ENCODE measurements around the gene SMARCA1. TPM values are rescaled to one million over a fixed set of nuclear protein-coding genes. Genes with fewer than 3 reads are reported as not detected.

The SMARCA1 gene
- total RNA-seq, 1 donor from 2014 or later: 123 TPM

DNA sequence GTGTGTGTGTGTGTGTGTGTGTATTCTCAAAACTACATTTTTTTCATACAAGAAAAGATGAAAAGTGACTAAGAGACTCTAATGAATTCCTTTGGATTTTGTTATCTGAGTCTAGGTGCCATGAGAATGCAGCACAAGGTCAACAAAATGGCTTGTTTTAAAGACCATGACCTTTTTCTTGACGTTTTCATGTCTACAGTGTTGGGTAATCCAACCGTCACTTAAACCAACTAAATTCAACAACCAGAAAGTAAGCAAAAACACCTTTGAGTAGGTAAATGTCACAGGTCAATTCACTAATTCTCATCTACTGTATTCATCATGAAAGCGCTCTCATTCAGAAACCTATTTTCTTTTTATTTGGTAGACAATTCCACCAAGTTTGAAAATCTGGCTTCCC is 3.1 kb downstream of the SMARCA1 start:
- no peak for TF ChIP-seq CTCF (IDR thresholded peaks at IDR 0.05)
- H3K4me3 Mint-ChIP-seq (ENCODE audit: unreplicated experiment): no peak overlapping the region
- H3K4me1 Mint-ChIP-seq (ENCODE audit: low read depth): peaks cover 44% of the 10 kb centered on the region

GRCh38 chrX:129516402-129516801 is 6.9 kb downstream of the SMARCA1 start:
- no peak for DNase-seq (ENCODE audit: low spot score)
- Mint-ChIP-seq H3K4me3 (ENCODE audit: unreplicated experiment) (no peak overlapping the region), H3K4me1 (ENCODE audit: low read depth) (peaks cover 45% of the 10 kb centered on the region), H3K27ac (ENCODE audit: unreplicated experiment) (no peak overlapping the region), H3K9me3 (ENCODE audit: low read depth) (no peaks in the 10 kb centered on the region), H3K27me3 (ENCODE audit: low read depth) (no peaks in the 10 kb centered on the region), H3K36me3 (ENCODE audit: low read depth) (peaks cover 14% of the 10 kb centered on the region)
- TF ChIP-seq CTCF (IDR thresholded peaks at IDR 0.05): no peak

More for the DNA sequence above, 3.1 kb downstream of the SMARCA1 start:
- Mint-ChIP-seq H3K27me3 (ENCODE audit: low read depth) (no peaks in the 10 kb centered on the region), H3K9me3 (ENCODE audit: low read depth) (no peaks in the 10 kb centered on the region), H3K36me3 (ENCODE audit: low read depth) (peaks cover 4% of the 10 kb centered on the region), H3K27ac (ENCODE audit: unreplicated experiment) (no peak overlapping the region)
- DNase-seq (ENCODE audit: low spot score): no peak

DNA sequence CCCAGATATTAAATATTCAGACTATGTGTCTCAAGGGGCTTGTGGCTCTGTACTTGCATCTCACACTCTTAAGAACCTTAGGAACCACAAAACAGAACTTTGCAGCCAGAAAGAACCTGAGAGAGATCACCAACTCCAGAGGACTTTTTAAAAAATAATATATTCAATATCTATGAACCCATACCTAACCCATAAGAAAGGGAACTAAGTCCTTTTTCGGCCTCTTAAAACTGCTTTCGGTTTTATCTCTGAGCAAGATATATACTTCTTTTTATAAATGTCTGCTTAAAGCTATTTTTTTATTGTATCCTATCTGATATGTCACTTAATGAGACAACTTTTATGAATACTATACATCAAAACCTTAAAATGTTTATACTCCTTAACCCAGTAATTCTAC is 10.9 kb downstream of the SMARCA1 start:
- Mint-ChIP-seq H3K4me3 (ENCODE audit: unreplicated experiment) (no peak overlapping the region), H3K4me1 (ENCODE audit: low read depth) (peaks cover 29% of the 10 kb centered on the region), H3K36me3 (ENCODE audit: low read depth) (peaks cover 23% of the 10 kb centered on the region), H3K27me3 (ENCODE audit: low read depth) (no peaks in the 10 kb centered on the region), H3K27ac (ENCODE audit: unreplicated experiment) (peak overlapping the region; percentile 30), H3K9me3 (ENCODE audit: low read depth) (no peaks in the 10 kb centered on the region)
- no peak for DNase-seq (ENCODE audit: low spot score)
- TF ChIP-seq CTCF (IDR thresholded peaks at IDR 0.05): no peak

GRCh38 chrX:129511689-129512088 is 11.6 kb downstream of the SMARCA1 start:
- peaks cover 25% of the 10 kb centered on the region for H3K4me1 Mint-ChIP-seq (ENCODE audit: low read depth)
- no peak for TF ChIP-seq CTCF (IDR thresholded peaks at IDR 0.05)
- H3K36me3 Mint-ChIP-seq (ENCODE audit: low read depth): peaks cover 29% of the 10 kb centered on the region
- DNase-seq (ENCODE audit: low spot score): no peak
- no peaks in the 10 kb centered on the region for H3K27me3 Mint-ChIP-seq (ENCODE audit: low read depth)
- H3K27ac Mint-ChIP-seq (ENCODE audit: unreplicated experiment): no peak overlapping the region
- H3K9me3 Mint-ChIP-seq (ENCODE audit: low read depth): no peaks in the 10 kb centered on the region
- H3K4me3 Mint-ChIP-seq (ENCODE audit: unreplicated experiment): no peak overlapping the region

DNA sequence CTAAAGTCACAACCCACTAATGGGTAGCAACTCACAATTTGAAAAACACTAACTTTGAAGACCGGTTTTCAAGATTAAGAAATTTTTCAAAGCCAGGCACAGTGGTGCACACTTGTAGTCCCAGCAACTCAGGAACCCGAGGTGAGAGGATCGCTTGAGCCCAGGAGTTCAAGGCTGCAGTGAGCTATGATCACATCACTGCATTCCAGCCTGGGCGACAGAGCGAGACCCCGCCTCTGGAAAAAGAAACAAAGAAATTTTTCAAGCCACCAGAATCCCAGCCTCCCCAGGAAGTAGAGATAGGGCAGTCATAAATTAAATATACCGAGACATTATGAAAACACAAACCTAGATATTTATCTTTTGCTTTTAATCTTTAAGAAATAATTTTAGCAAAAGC is 13.0 kb downstream of the SMARCA1 start:
- H3K4me3 Mint-ChIP-seq (ENCODE audit: unreplicated experiment): no peak overlapping the region
- no peak for TF ChIP-seq CTCF (IDR thresholded peaks at IDR 0.05)
- H3K4me1 Mint-ChIP-seq (ENCODE audit: low read depth): peaks cover 26% of the 10 kb centered on the region
- no peaks in the 10 kb centered on the region for H3K27me3 Mint-ChIP-seq (ENCODE audit: low read depth)
- peak overlapping the region; percentile 20 for H3K27ac Mint-ChIP-seq (ENCODE audit: unreplicated experiment)
- no peak for DNase-seq (ENCODE audit: low spot score)
- peaks cover 30% of the 10 kb centered on the region for H3K36me3 Mint-ChIP-seq (ENCODE audit: low read depth)
- no peaks in the 10 kb centered on the region for H3K9me3 Mint-ChIP-seq (ENCODE audit: low read depth)

All from chondrocyte (in vitro differentiated cells).